Endometrial microvascular endothelial cells (primary cell): Measurements from ENCODE around the gene RAD51B. TPM values are rescaled to one million over a fixed set of nuclear protein-coding genes. Genes with fewer than 3 reads are reported as not detected.

Source experiments
- in situ Hi-C: cut with HindIII; loops from 2 replicates; pipeline ENCODE4 v1.10.0; 2017; ENCODE audit warnings: low sequenced_read_pairs, low pct_unique_long_range_greater_than_20kb; ENCODE audit errors: inconsistent ontology term
- total RNA-seq: library from RNA; depleted of rRNA; stranded (reverse); fragments of >200 nt; gene quantifications from one replicate; pipeline ENCODE4 v1.2.3, GENCODE V29; 2015; ENCODE audit errors: inconsistent ontology term

The RAD51B gene
- total RNA-seq, 1 donor from 2014 or later: 16.4 TPM

DNA sequence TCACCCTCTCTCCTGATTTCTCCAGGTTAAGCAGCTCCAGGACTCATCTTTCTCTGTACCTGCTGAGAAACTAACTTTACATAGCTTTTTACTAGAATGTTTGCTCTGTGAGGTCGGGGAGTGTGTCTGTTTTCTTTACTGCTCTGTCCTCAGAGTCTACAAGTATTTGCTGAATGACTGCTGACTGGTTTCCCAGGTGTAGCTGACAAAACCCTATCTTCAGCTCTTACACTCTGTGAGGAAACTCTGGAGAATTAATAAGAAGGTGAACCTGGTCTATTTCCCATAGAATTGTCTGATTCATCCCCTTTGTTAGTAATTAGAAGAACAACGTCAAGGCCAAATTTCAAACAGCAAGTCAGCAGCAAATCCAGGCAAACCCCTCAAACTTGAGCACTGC, 746.5 kb downstream of the RAD51B start:
- in situ Hi-C loops: no loop called here

DNA sequence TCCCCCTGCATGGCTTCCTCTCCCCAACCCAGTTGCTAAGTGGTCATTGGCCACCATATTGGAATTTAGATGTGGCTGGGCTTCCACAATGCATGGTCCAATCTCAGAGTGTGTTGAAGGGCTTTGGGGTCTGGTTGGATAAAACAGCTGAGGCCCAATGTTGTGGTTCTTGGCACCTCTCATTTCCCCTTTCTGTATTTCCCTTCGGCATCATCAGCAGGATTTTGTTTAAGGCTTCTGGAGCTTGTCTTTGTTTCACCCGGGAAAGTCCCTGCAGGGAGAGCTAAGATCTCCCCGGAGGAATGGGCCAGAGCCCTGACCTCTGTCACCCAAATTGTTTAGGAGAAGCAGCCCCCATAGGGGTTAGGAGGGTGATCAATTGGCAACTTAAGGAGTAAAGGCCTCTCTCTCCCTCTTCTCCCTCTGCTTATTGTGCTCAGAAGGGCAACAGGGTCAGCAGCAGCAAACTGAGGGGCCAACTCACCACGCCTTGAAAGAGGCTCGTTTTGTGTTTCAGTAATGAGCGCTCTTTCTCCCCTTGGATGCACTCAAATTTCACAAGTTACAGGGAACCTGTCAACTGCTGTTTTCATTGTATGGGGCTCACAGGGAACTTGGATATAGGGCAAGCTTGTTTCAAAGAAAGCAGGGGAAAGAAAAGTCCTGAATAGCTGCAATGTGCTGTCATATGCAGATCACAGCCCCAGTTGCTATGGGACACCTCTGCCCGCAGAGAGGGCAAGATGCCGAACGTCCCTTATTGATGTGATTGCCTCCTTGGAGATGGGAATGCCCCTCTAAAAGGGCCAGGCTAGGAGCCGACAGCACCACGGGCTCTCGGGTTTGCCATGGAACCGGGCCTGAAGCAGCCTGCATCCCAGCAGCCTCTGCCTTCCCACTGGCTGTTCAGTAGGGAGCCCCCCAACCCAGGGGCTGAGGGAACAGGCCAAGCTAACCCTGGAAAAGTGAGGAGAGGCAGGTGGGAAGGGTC, 749.6 kb downstream of the RAD51B start:
- in situ Hi-C loops: no loop called here

DNA sequence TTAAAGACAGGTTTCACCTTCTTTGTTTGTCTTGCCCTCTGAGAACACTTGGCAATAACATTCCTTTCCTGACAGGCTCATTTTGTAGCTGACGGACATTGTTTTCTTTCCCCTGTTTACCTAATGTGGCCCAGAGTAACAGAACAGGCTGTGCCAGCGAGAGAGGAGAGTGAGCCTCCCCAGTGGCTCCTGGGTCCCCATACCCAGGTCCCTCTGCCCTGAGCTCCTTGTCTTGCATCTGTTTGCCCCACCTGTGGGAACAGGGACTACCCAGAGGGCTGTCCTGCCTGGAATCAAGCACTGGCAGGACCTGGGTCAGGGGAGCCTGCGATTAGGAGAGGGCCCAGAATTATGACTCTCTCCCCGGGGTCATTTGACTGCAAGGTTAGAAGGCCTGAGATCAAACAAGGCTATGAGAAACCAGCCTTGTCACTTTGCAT, 750.4 kb downstream of the RAD51B start:
- in situ Hi-C loops: loop anchor here (10.0 kb wide), 1 partner anchor 225 kb away; the partner anchor contains the start of gene ZFP36L1

DNA sequence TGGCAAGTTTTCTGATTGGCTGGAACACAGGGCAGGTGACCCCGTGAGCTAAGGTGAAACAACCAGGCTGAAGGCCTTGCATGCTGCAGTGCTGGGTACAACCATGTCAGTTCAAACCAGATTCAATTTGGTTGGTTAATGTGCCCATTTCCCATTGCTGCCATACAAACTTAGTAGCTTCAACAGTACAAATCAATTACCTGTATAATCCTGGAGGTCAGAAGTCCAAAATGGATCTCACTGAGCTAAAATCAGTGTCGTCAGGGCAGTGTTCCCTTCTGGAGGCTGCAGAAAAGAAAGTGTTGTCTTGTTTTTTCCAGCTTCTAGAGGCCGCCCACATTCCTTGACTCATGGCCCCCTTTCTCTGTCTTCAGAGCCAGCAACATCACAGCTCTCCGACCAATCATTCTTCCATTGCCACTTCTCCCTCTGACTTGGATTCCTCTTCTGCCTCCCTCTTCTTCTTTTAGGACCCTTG, 751.6 kb downstream of the RAD51B start:
- in situ Hi-C loops: loop anchor here (10.0 kb wide), 1 partner anchor 224 kb away; the partner anchor contains the start of gene ZFP36L1

DNA sequence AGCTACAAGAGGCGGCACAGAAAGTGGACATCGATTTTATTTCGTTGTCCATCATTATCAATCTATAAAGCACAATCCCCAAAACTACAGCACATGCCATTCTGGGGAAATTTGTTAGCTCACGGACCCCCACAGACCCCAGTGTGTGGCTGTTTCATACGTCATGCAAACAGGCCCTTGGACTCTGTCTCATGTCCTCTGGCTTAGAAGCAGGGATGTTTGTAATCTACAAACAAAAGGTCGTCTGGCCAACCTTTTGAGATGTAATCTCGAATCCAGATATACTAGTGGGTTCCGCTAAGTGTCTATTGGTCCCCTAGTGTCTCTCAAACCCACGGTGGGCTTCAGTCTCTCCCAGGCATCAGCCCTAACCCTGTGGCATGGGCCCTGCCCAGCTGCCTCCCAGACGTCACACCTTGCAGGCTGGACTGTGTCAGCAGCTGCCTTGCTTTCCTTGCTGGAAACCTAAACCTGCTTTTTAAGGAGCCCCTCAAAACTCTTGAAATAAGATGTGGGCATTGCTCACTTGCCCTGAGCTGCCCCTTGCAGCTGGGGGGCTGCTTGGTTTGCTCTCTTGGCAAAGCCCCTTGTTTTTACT, 752.4 kb downstream of the RAD51B start:
- in situ Hi-C loops: loop anchor here (10.0 kb wide), 1 partner anchor 223 kb away; the partner anchor contains the start of gene ZFP36L1

DNA sequence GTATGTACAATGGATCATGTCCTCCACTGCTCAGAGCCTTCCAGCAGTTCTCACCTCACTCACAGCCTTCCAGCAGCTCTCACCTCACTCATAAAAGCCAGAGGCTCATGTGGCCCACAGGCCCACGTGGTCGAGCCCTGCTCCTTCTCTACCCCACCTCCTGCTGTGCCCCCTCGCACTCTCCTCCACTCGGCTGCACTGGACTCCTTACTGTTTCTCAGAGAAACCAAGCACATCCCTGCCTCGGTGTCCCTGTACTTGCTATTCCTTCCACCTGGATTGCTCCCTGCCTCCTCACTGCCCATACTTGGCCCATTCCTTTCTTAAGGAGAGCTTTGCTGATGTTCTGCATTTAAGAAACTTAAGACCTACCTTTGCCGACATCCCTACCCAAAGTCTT, 753.5 kb downstream of the RAD51B start:
- in situ Hi-C loops: loop anchor here (10.0 kb wide), 1 partner anchor 222 kb away; the partner anchor contains the start of gene ZFP36L1

DNA sequence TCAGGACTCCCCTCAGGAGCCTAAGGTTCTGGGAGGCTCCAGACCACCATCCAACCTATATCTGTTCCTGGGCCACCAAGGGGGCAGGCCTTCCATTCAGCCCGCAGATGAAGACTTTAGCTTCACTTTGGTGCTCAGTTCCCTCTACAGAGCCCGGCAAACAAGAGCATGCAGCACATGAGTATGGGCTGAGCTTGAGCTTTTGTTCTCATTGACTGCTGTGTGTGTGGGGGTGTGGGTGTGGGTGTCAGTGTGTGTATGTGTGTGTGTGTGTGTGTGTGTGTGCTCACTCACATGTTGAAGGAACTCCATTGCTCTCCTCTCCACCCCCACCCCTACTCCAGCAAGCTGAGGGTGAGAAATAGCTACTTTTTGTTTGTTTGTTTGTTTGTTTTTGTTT, 754.1 kb downstream of the RAD51B start:
- in situ Hi-C loops: loop anchor here (10.0 kb wide), 1 partner anchor 221 kb away; the partner anchor contains the start of gene ZFP36L1

DNA sequence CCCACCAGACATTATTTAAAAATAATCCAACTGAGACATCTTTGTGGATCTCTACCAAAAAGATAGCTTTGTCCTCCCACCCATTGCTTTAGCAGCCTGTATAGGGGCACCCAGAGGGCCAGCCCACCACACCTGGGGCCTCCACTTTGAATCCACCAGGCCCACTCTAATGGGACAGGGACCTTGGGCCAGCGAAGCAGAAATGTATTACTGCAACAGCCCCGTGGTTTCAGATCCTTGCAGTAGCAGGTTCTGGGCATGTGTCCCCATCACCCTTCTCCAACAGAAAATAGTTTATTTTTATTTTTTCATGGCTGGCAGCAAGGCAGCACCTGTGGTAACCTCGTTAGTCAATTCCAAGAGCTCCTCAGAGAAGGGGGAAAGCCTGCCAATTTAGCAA, 754.9 kb downstream of the RAD51B start:
- in situ Hi-C loops: loop anchor here (10.0 kb wide), 1 partner anchor 220 kb away; the partner anchor contains the start of gene ZFP36L1

DNA sequence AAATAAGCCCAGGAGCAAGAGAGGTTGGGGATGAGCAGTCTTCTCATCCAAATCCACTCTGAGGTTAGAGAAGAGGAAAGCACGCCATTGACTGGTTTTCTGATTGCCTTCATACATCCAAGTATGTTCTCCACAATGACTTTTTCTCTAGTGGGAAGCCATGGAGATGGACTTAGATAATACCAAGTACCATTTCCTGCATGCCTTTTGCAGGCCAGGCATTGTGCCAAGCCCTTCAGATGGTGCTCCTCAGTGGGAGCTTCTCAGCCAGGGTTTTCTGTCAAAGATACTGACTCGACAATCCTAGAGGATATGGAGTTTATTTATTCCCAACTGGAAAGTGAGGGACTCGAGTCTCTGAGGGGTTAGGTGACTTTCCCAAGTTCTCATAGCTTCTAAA, 755.3 kb downstream of the RAD51B start:
- in situ Hi-C loops: loop anchor here (10.0 to 25.0 kb wide), 2 partner anchors 220 to 638 kb away; partner anchors contain the start of gene ZFP36L1

DNA sequence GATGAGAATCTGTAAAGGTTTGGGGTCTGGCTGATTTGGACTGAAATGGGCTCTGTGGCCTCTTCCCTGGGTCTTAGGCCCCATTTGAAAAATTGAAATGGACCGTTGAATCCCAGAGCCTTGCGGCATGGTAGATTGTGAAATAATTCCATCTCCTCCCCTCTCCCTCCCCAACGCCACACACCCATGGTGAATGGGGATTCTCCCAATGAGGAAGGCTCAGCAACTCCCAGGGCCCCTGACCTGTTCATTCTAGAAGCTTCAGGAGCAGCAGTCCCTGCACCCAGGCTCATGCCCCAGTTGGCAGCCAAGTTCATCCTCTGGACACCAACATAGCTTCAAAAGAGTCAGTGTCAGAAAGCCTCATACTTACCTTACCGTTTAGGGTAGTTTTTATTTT, 755.8 kb downstream of the RAD51B start:
- in situ Hi-C loops: loop anchor here (10.0 to 25.0 kb wide), 2 partner anchors 219 to 638 kb away; partner anchors contain the start of gene ZFP36L1

DNA sequence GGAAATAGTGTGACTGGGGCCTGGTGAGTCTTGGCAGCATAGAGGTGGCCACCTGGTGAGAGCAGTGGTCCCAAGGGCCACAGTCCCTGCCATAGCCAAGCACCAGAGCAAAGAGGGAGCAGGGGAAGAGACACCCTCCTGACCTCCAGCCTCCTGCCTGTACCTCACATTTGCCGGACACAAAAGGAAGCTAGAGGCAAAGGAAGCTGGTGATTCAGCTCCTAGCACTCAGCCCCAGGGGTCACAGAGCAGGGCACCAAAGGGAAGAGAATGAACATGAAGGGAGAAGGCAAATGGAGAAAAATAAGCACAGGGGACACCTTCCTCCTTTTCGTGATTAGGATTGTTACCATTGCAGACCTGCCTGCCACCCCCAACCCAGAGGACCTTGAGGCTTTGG, 756.5 kb downstream of the RAD51B start:
- in situ Hi-C loops: loop anchor here (10.0 to 25.0 kb wide), 2 partner anchors 219 to 639 kb away; partner anchors contain the start of gene ZFP36L1

DNA sequence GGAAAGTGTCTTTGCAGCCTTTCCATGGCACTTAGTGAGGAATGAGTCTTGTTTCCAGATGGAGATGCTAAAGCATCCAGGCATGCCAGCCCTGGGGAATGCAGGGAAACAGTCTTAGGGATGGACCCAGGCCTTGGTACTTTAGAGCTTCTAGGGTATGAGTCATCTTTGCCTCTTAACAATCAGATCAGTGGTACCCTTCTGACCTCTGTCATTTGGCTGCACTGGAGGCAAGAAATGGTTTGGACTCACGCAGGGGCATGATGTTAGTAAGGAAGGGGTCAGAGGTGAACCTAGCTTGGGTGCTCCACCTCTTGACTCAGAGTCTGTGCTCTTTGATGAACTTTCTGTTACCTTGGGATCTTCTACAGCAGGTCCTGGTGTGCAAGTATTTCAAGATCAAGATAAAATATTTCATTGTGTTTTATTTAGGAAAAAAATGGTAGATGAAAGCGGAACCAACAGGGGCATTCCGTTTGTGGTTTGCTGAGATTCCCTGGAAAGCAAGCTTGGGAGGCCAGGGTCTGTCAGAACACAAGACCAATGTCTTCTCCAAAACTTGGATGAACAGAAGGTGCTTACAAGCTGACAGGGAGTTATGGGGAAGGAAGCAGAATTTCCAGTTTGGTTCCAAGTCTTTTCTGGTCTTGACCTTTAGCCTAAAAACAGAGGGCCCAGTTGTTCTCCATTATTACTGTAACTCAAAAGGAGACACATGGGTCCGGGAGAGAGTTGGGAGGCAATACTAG, 757.1 kb downstream of the RAD51B start:
- in situ Hi-C loops: loop anchor here (10.0 to 25.0 kb wide), 2 partner anchors 218 to 639 kb away; partner anchors contain the start of gene ZFP36L1

DNA sequence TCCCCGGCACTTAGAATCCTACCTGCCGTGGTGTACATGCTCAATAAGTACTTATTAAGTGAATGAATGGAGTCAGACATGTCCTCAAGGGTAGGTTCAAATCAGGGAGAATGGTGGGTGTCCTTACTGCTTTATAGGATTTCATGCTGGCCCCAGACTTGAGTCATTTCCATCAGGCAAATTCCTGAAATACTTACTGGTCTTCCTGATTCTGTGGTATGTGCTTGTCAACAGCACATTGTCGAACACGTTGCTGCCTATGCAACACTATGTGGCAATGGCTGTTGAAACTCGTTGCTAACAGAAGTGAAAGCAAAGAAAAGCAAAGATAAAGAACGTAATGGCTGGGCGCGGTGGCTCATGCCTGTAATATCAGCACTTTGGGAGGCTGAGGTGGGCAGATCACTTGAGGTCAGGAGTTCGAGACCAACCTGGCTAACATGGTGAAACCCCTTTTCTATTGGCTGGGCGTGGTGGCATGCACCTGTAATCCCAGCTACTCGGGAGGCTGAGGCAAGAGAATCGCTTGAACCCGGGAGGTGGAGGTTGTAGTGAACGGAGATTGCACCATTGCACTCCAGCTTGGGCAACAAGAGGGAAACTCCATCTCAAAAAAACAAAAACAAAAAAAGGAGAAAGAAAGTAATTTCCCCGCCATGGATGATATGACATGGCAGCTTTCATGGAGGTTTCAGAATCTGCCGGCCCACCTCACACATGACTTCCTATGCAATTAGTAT, 758.4 kb downstream of the RAD51B start:
- in situ Hi-C loops: loop anchor here (10.0 to 25.0 kb wide), 2 partner anchors 217 to 641 kb away; partner anchors contain the start of gene ZFP36L1

DNA sequence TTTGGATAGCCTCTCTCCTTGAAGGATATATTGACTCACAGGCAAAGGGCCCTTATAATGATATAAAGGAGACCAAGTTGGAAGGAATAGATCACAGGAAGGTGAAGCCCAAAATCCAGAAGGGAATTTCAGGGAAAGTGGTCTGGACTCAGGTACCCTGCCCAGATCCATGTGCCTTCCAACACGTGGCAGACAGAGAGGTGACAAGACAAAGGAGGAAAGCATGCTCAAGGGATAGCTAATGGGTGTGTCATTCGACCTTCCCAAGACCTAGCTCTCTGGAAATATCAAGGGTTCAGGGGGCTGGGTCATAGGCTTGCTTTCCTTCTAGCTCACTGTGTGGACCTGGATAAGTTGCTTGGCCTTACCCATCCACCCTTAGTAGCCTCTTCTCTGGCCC, 759.0 kb downstream of the RAD51B start:
- in situ Hi-C loops: loop anchor here (10.0 to 25.0 kb wide), 2 partner anchors 216 to 641 kb away; partner anchors contain the start of gene ZFP36L1

DNA sequence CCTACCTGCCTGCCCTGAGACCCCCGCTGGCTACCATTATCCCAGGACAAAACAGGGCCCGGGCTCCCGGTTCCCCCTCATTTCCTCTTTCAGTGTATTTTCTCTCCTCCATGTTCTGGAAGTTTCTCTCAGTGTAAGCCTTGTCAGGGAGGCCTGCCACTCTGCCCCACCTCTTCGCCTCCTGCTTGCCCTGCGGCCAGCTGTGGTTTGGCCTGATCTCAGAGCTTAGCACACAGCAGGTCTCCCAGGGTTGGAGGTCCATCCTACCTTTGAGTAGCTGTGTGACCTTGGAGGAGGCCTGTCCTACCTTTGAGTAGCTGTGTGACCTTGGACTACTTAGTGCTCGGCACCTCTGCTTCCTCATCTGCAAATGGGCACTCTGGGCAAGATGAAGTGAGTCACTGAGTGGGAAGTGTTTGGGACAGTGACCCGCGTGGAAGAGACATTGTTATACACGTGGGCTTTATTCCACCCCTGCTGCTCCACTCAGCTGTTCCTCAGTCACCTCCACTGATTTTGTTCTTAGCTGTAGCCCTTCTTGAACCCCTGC, 760.6 kb downstream of the RAD51B start:
- in situ Hi-C loops: loop anchor here (25.0 kb wide), 1 partner anchor 643 kb away; no protein-coding TSS in a partner anchor

DNA sequence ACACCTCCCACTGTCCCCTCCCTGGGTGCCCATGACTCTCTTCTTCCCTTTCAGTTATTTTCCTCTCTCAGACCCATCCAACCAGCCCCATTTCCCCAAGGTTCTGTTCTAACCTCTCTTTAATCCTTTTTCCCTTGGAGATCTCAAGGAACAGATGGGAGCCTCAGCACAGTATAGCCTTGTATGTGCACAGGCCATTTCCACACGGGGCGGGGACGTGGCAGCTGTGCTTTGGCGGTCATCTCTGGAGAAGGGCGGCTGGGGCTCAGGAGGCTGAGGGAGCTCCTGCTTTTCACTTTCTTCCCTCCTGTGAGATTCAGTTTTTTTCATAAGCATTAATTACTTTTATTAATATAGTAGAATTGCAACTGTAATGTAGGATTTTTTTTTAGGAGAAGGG, 761.1 kb downstream of the RAD51B start:
- in situ Hi-C loops: loop anchor here (25.0 kb wide), 1 partner anchor 643 kb away; no protein-coding TSS in a partner anchor
